GM12892 (cell line): ENCODE measurements around the gene ITIH4.

ENCODE experiments used
- POLR2A ChIP-seq: IDR thresholded peaks from 2 replicates; pipeline ENCODE4 v1.6.1; 2011; ENCODE audit warnings: low read depth, low read length, control low read depth
- POLR2AphosphoS5 ChIP-seq: IDR thresholded peaks from 2 replicates; pipeline ENCODE4 v1.6.1; 2011; ENCODE audit warnings: low read depth, low read length, control low read depth
- TAF1 ChIP-seq: IDR thresholded peaks from 2 replicates; pipeline ENCODE4 v1.6.1; 2011; ENCODE audit warnings: low read depth, mild to moderate bottlenecking, control low read depth, low read length, borderline replicate concordance

- TF ChIP-seq POLR2AphosphoS5 (no peak), TAF1 (no peak), POLR2A (no peak)
These were observed 19.5 kb downstream of the ITIH4 start for GRCh38 chr3:52810923-52811322.
